CD14-positive monocyte (primary cell): Measurements from ENCODE around the gene PTPRN2. TPM values are rescaled to one million over a fixed set of nuclear protein-coding genes. Genes with fewer than 3 reads are reported as not detected.
"Not testable (repeated sequence)": the region's sequence is repeated elsewhere in the genome, so short reads cannot be mapped to it uniquely, and the experiment has no call there.

ENCODE experiments used
- DNase-seq, 3 donors: peaks; one replicate each; pipeline ENCODE4 v3.0.0-alpha.2; 2011 to 2022
- H2AFZ ChIP-seq: 2 replicates; pipeline ENCODE4 v1.6.0; 2012; ENCODE audit warnings: mild to moderate bottlenecking, low read depth, low read length, inconsistent platforms; ENCODE audit not compliant: insufficient read depth, poor library complexity, severe bottlenecking
- H3K27ac ChIP-seq, 2 donors: 1 replicate in 1 of 2; 2 replicates in 1 of 2; pipeline ENCODE4 v1.5.1; 2012 to 2013; ENCODE audit warnings: low read length in 2 of 2, control low read depth in 1 of 2, inconsistent platforms in 1 of 2, low read depth in 1 of 2, mild to moderate bottlenecking in 1 of 2
- H3K27me3 ChIP-seq, 2 donors: one replicate each; pipeline versions ENCODE4 v1.6.0 to v1.6.1; 2011 to 2013; ENCODE audit warnings: low read length in 2 of 2; ENCODE audit not compliant: control insufficient read depth in 2 of 2, insufficient read depth in 2 of 2
- H3K36me3 ChIP-seq, 2 donors: replicated peaks in 1 of 2; 1 replicate in 1 of 2; 2 replicates in 1 of 2; pipeline versions ENCODE4 v1.5.1 to v1.6.1; 2012 to 2013; ENCODE audit warnings: low read length in 2 of 2, control low read depth in 1 of 2, inconsistent platforms in 1 of 2, mild to moderate bottlenecking in 1 of 2; ENCODE audit not compliant: insufficient read depth in 2 of 2, control insufficient read depth in 1 of 2
- H3K4me1 ChIP-seq, 2 donors: 1 replicate in 1 of 2; 2 replicates in 1 of 2; pipeline versions ENCODE4 v1.5.1 to v1.6.1; 2012 to 2013; ENCODE audit warnings: low read length in 2 of 2, control low read depth in 1 of 2, inconsistent platforms in 1 of 2, mild to moderate bottlenecking in 1 of 2, moderate library complexity in 1 of 2; ENCODE audit not compliant: insufficient read depth in 2 of 2, control insufficient read depth in 1 of 2
- H3K4me2 ChIP-seq: replicated peaks from 2 replicates; pipeline ENCODE3; 2012; ENCODE audit warnings: low read length, moderate library complexity, mild to moderate bottlenecking; ENCODE audit not compliant: poor library complexity, severe bottlenecking; ENCODE audit errors: extremely low read depth
- H3K4me3 ChIP-seq, 3 experiments: fragments of 200-600 bp in 1 of 3; sonication (generic) in 1 of 3; replicated peaks in 1 of 3; 1 replicate in 2 of 3; 2 replicates in 1 of 3; pipeline ENCODE4 v1.5.1; 2011 to 2013; ENCODE audit warnings: low read length in 3 of 3, mild to moderate bottlenecking in 3 of 3, control low read depth in 2 of 3, low read depth in 2 of 3, inconsistent platforms in 1 of 3, moderate library complexity in 1 of 3
- H3K79me2 ChIP-seq: 2 replicates; pipeline ENCODE4 v1.6.0; 2012; ENCODE audit warnings: mild to moderate bottlenecking, control low read depth, inconsistent platforms, low read length, moderate library complexity; ENCODE audit not compliant: insufficient read depth
- H3K9ac ChIP-seq: 2 replicates; pipeline ENCODE4 v1.6.0; 2017; ENCODE audit warnings: low read length, mild to moderate bottlenecking; ENCODE audit not compliant: insufficient read depth, poor library complexity, severe bottlenecking
- H3K9me3 ChIP-seq, 2 donors: replicated peaks in 1 of 2; 1 replicate in 1 of 2; 2 replicates in 1 of 2; pipeline versions ENCODE4 v1.5.1 to v1.6.1; 2012 to 2013; ENCODE audit warnings: low read length in 2 of 2, control low read depth in 1 of 2; ENCODE audit not compliant: control insufficient read depth in 1 of 2, insufficient read depth in 1 of 2
- H4K20me1 ChIP-seq: 2 replicates; pipeline ENCODE4 v1.6.0; 2012; ENCODE audit warnings: mild to moderate bottlenecking, low read length, control low read depth, moderate library complexity; ENCODE audit not compliant: insufficient read depth
- H3K27ac Mint-ChIP-seq, 7 donors: one replicate each; pipeline ENCODE4 v1.8.0; 2020; ENCODE audit warnings: mild to moderate bottlenecking in 7 of 7, mixed read lengths in 7 of 7, moderate library complexity in 6 of 7, inconsistent platforms in 2 of 7
- H3K27me3 Mint-ChIP-seq, 3 donors: one replicate each; pipeline ENCODE4 v1.8.0; 2021 to 2022; ENCODE audit warnings: low read depth in 3 of 3, mild to moderate bottlenecking in 3 of 3, mixed read lengths in 3 of 3, moderate library complexity in 3 of 3, inconsistent platforms in 1 of 3
- H3K36me3 Mint-ChIP-seq, 2 donors: one replicate each; pipeline ENCODE4 v1.8.0; 2020; ENCODE audit warnings: mixed read lengths in 2 of 2, inconsistent platforms in 1 of 2, mild to moderate bottlenecking in 1 of 2
- H3K4me1 Mint-ChIP-seq: one replicate; pipeline ENCODE4 v1.8.0; 2020; ENCODE audit warnings: mild to moderate bottlenecking, mixed read lengths
- H3K4me3 Mint-ChIP-seq, 2 donors: one replicate each; pipeline ENCODE4 v1.8.0; 2020; ENCODE audit warnings: mild to moderate bottlenecking in 2 of 2, mixed read lengths in 2 of 2, moderate library complexity in 1 of 2
- H3K9me3 Mint-ChIP-seq, 7 donors: one replicate each; pipeline ENCODE4 v1.8.0; 2020 to 2022; ENCODE audit warnings: mixed read lengths in 7 of 7, mild to moderate bottlenecking in 6 of 7, moderate library complexity in 6 of 7, inconsistent platforms in 2 of 7
- WGBS: methylation state at CpG from one replicate; pipeline ENCODE4 v1.1.5; 2013; ENCODE audit warnings: missing lambda C conversion rate; ENCODE audit not compliant: insufficient coverage; 5-methylcytosine and 5-hydroxymethylcytosine counted together
- intact Hi-C, 2 donors: fragments of 100-400 bp; cut with micrococcal nuclease; formaldehyde crosslinking; loops; one replicate each; pipeline versions ENCODE4 v1.15.0 to v1.15.1; 2023
- polyA plus RNA-seq, 3 donors: library from polyadenylated mRNA; depleted of rRNA in 1 of 3; unstranded in 2 of 3; stranded (reverse) in 1 of 3; fragments of 300-500 nt in 2 of 3; fragments of >200 nt in 1 of 3; fragmentation: Illumina TruSeq in 2 of 3; gene quantifications; 1 replicate in 2 of 3; 2 replicates in 1 of 3; pipeline ENCODE4 v1.2.3, GENCODE V29; 2012 to 2021
- small RNA-seq: library from RNA; depleted of rRNA; stranded (forward); fragments of <200 nt; gene quantifications from one replicate; pipeline ENCODE3, GENCODE V24; 2012; ENCODE audit warnings: low read depth; ENCODE audit not compliant: insufficient read length
- TF ChIP-seq, protein P1 (sequence below): fragments of 200-600 bp; IDR thresholded peaks from one replicate; pipeline ENCODE4 v1.8.0; 2022; ENCODE audit warnings: antibody characterized with exemption, mild to moderate bottlenecking

The PTPRN2 gene
- polyA plus RNA-seq, 3 donors, result 0.25 to 1.4 (median 0.97) TPM

DNA sequence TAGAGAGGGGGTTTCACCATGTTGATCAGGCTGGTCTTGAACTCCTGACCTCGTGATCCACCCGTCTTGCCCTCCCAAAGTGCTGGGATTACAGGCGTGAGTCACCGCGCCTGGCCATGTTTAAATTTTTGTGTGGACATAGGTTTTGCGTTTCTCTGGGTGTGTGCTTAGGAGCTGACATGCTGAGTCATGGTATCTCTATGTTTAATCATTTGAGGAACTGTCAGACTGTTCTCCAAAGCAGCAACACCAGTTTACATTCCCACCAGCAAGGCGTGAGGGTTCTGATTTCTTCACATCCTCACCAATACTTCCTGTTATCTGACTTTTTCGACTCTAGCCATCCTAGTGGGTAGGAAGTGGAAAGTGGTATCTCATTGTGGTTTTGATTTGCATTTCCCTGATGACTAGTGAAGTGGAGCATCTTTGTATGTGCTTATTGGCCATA is 1097.1 kb downstream of the PTPRN2 start:
- Mint-ChIP-seq H3K9me3 (peaks cover 5 to 27% (median 22%) of the 10 kb centered on the region in 7 donors), H3K4me1 (peaks cover 11% of the 10 kb centered on the region), H3K27ac (peak overlapping the region; percentile 74 to 92 (median 87)), H3K4me3 (no peak overlapping the region), H3K36me3 (no peaks in the 10 kb centered on the region), H3K27me3 (peaks cover 13 to 19% (median 19%) of the 10 kb centered on the region in 3 donors)
- 0% methylated on average over 3 of the region's 8 CpGs for WGBS
- Histone ChIP-seq H2AFZ (no peak overlapping the region), H3K4me2 (no peak overlapping the region), H4K20me1 (no peaks in the 10 kb centered on the region), H3K4me3 (no peak overlapping the region), H3K9me3 (peaks cover 6 to 11% of the 10 kb centered on the region in 2 donors), H3K27ac (peak overlapping the region; percentile 58 to 67), H3K9ac (no peak overlapping the region), H3K36me3 (no peaks in the 10 kb centered on the region), H3K4me1 (peaks cover 12 to 15% of the 10 kb centered on the region in 2 donors), H3K27me3 (peaks cover 0 to 12% of the 10 kb centered on the region in 2 donors), H3K79me2 (no peaks in the 10 kb centered on the region)
- TF ChIP-seq, protein P1, sequence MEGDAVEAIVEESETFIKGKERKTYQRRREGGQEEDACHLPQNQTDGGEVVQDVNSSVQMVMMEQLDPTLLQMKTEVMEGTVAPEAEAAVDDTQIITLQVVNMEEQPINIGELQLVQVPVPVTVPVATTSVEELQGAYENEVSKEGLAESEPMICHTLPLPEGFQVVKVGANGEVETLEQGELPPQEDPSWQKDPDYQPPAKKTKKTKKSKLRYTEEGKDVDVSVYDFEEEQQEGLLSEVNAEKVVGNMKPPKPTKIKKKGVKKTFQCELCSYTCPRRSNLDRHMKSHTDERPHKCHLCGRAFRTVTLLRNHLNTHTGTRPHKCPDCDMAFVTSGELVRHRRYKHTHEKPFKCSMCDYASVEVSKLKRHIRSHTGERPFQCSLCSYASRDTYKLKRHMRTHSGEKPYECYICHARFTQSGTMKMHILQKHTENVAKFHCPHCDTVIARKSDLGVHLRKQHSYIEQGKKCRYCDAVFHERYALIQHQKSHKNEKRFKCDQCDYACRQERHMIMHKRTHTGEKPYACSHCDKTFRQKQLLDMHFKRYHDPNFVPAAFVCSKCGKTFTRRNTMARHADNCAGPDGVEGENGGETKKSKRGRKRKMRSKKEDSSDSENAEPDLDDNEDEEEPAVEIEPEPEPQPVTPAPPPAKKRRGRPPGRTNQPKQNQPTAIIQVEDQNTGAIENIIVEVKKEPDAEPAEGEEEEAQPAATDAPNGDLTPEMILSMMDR, result no peak
- peak; percentile 87 to 98 (median 87) for DNase-seq
- intact Hi-C loops, result loop anchor here in 1 of 2 donors (10.0 kb wide), 1 partner anchor 364 kb away; no protein-coding TSS in a partner anchor

DNA sequence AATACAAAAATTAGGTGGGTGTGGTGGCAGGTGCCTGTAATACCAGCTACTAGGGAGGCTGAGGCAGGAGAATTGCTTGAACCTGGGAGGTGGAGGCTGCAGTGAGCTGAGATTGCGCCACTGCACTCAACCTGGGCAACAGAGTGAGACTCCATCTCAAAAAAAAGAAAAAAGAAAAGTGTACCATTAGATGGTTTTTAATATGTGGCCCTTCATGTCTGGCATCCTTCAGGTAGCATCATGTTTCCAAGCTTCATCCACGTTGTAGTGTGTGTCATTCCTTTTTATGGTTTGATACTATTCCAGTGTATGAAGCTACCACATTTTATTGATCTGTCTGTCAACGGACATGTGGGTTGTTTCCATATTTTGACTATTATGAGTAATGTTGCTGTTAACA is 1097.8 kb downstream of the PTPRN2 start:
- H3K27me3 Mint-ChIP-seq, result peaks cover 17 to 21% (median 21%) of the 10 kb centered on the region in 3 donors
- Histone ChIP-seq H3K27me3 (peaks cover 0 to 12% of the 10 kb centered on the region in 2 donors), H3K4me1 (peaks cover 12 to 15% of the 10 kb centered on the region in 2 donors), H3K9me3 (peaks cover 6 to 11% of the 10 kb centered on the region in 2 donors), H3K27ac (peak overlapping the region; percentile 58 to 67)
- H3K4me2 ChIP-seq, H3K9ac ChIP-seq, H3K36me3 ChIP-seq, H3K36me3 Mint-ChIP-seq, H4K20me1 ChIP-seq, H3K4me3 Mint-ChIP-seq, H2AFZ ChIP-seq, H3K4me3 ChIP-seq, DNase-seq, H3K79me2 ChIP-seq: not testable (repeated sequence)
- intact Hi-C loops, result loop anchor here in 1 of 2 donors (10.0 kb wide), 1 partner anchor 365 kb away; no protein-coding TSS in a partner anchor
- no CpG with 5 or more reads among the region's 3 CpGs for WGBS
- peaks cover 5 to 27% (median 22%) of the 10 kb centered on the region in 7 donors for H3K9me3 Mint-ChIP-seq
- H3K4me1 Mint-ChIP-seq, result peaks cover 11% of the 10 kb centered on the region
- H3K27ac Mint-ChIP-seq, result peak overlapping the region; percentile 74 to 92 (median 87)

Small RNA genes lying within 50 kb of the gene (small RNA-seq; reads per million reads assigned to genes)
- gene MIR153-2 (not detected), gene MIR5707 (not detected), gene MIR595 (not detected), gene THAP5P1 (not detected)

Other genes with a start within 250 kb of the PTPRN2 start
- 1 to 10 TPM; 1.1 to 3.1 (median 1.7) TPM for gene NCAPG2, start 117.0 kb upstream of the PTPRN2 start, polyA plus RNA-seq
- 10 to 100 TPM; 14.0 to 24.1 (median 22.0) TPM for gene ESYT2, start 241.7 kb upstream of the PTPRN2 start, polyA plus RNA-seq